NK-92 treated with Interleukin-12 subunit alpha and Interleukin-12 subunit beta, amount 100 ng/mL, for 24 hours (cell line): Measurements from ENCODE around the gene NALCN.

ENCODE experiments used
- DNase-seq: peaks from one replicate; lab custom pipeline; 2025; lab: John Stamatoyannopoulos, UW

The NALCN gene

GRCh38 chr13:101205408-101205807 lies 210.9 kb downstream of the NALCN start:
- no peak for DNase-seq

- no peak for DNase-seq
These were observed 211.9 kb downstream of the NALCN start for GRCh38 chr13:101204270-101205020.

GRCh38 chr13:101202590-101202989 lies 213.7 kb downstream of the NALCN start:
- DNase-seq: no peak

- no peak for DNase-seq
These were observed 225.3 kb downstream of the NALCN start for GRCh38 chr13:101190976-101191375.

- no peak for DNase-seq
These were observed 226.0 kb downstream of the NALCN start for GRCh38 chr13:101190337-101190736.

GRCh38 chr13:101185606-101186005 lies 230.7 kb downstream of the NALCN start:
- DNase-seq: no peak

GRCh38 chr13:101181076-101181685 lies 235.1 kb downstream of the NALCN start:
- DNase-seq: no peak

GRCh38 chr13:101179021-101179420 lies 237.3 kb downstream of the NALCN start:
- DNase-seq: no peak

- no peak for DNase-seq
These were observed 237.9 kb downstream of the NALCN start for GRCh38 chr13:101178406-101178805.

GRCh38 chr13:101170306-101170705 lies 246.0 kb downstream of the NALCN start:
- no peak for DNase-seq

GRCh38 chr13:101157261-101157660 lies 259.0 kb downstream of the NALCN start:
- DNase-seq: no peak

- DNase-seq: no peak
These were observed 260.4 kb downstream of the NALCN start for GRCh38 chr13:101155920-101156319.

- no peak for DNase-seq
These were observed 264.1 kb downstream of the NALCN start for GRCh38 chr13:101152184-101152583.

GRCh38 chr13:101150998-101151397 lies 265.3 kb downstream of the NALCN start:
- DNase-seq: no peak

GRCh38 chr13:101149735-101150384 lies 266.4 kb downstream of the NALCN start:
- DNase-seq: no peak

- DNase-seq: no peak
These were observed 270.0 kb downstream of the NALCN start for GRCh38 chr13:101146101-101146898.

- no peak for DNase-seq
These were observed 271.4 kb downstream of the NALCN start for GRCh38 chr13:101144808-101145419.

GRCh38 chr13:101140936-101141335 lies 275.4 kb downstream of the NALCN start:
- DNase-seq: no peak

- DNase-seq: no peak
These were observed 276.1 kb downstream of the NALCN start for GRCh38 chr13:101140087-101140770.

GRCh38 chr13:101139081-101139480 lies 277.2 kb downstream of the NALCN start:
- DNase-seq: no peak

GRCh38 chr13:101127741-101128353 lies 288.5 kb downstream of the NALCN start:
- no peak for DNase-seq
